CD14-positive monocyte (primary cell): ENCODE results near the gene EMSY. TPM values are rescaled to one million over a fixed set of nuclear protein-coding genes. Genes with fewer than 3 reads are reported as not detected.

Experiments used
- DNase-seq, 3 donors: peaks; one replicate each; pipeline ENCODE4 v3.0.0-alpha.2; 2011 to 2022
- H2AFZ ChIP-seq: 2 replicates; pipeline ENCODE4 v1.6.0; 2012; ENCODE audit warnings: mild to moderate bottlenecking, low read depth, low read length, inconsistent platforms; ENCODE audit not compliant: insufficient read depth, poor library complexity, severe bottlenecking
- H3K27ac ChIP-seq, 2 donors: 1 replicate in 1 of 2; 2 replicates in 1 of 2; pipeline ENCODE4 v1.5.1; 2012 to 2013; ENCODE audit warnings: low read length in 2 of 2, control low read depth in 1 of 2, inconsistent platforms in 1 of 2, low read depth in 1 of 2, mild to moderate bottlenecking in 1 of 2
- H3K27me3 ChIP-seq, 2 donors: one replicate each; pipeline versions ENCODE4 v1.6.0 to v1.6.1; 2011 to 2013; ENCODE audit warnings: low read length in 2 of 2; ENCODE audit not compliant: control insufficient read depth in 2 of 2, insufficient read depth in 2 of 2
- H3K36me3 ChIP-seq, 2 donors: replicated peaks in 1 of 2; 1 replicate in 1 of 2; 2 replicates in 1 of 2; pipeline versions ENCODE4 v1.5.1 to v1.6.1; 2012 to 2013; ENCODE audit warnings: low read length in 2 of 2, control low read depth in 1 of 2, inconsistent platforms in 1 of 2, mild to moderate bottlenecking in 1 of 2; ENCODE audit not compliant: insufficient read depth in 2 of 2, control insufficient read depth in 1 of 2
- H3K4me1 ChIP-seq, 2 donors: 1 replicate in 1 of 2; 2 replicates in 1 of 2; pipeline versions ENCODE4 v1.5.1 to v1.6.1; 2012 to 2013; ENCODE audit warnings: low read length in 2 of 2, control low read depth in 1 of 2, inconsistent platforms in 1 of 2, mild to moderate bottlenecking in 1 of 2, moderate library complexity in 1 of 2; ENCODE audit not compliant: insufficient read depth in 2 of 2, control insufficient read depth in 1 of 2
- H3K4me2 ChIP-seq: replicated peaks from 2 replicates; pipeline ENCODE3; 2012; ENCODE audit warnings: low read length, moderate library complexity, mild to moderate bottlenecking; ENCODE audit not compliant: poor library complexity, severe bottlenecking; ENCODE audit errors: extremely low read depth
- H3K4me3 ChIP-seq, 3 experiments: fragments of 200-600 bp in 1 of 3; sonication (generic) in 1 of 3; replicated peaks in 1 of 3; 1 replicate in 2 of 3; 2 replicates in 1 of 3; pipeline ENCODE4 v1.5.1; 2011 to 2013; ENCODE audit warnings: low read length in 3 of 3, mild to moderate bottlenecking in 3 of 3, control low read depth in 2 of 3, low read depth in 2 of 3, inconsistent platforms in 1 of 3, moderate library complexity in 1 of 3
- H3K79me2 ChIP-seq: 2 replicates; pipeline ENCODE4 v1.6.0; 2012; ENCODE audit warnings: mild to moderate bottlenecking, control low read depth, inconsistent platforms, low read length, moderate library complexity; ENCODE audit not compliant: insufficient read depth
- H3K9ac ChIP-seq: 2 replicates; pipeline ENCODE4 v1.6.0; 2017; ENCODE audit warnings: low read length, mild to moderate bottlenecking; ENCODE audit not compliant: insufficient read depth, poor library complexity, severe bottlenecking
- H3K9me3 ChIP-seq, 2 donors: replicated peaks in 1 of 2; 1 replicate in 1 of 2; 2 replicates in 1 of 2; pipeline versions ENCODE4 v1.5.1 to v1.6.1; 2012 to 2013; ENCODE audit warnings: low read length in 2 of 2, control low read depth in 1 of 2; ENCODE audit not compliant: control insufficient read depth in 1 of 2, insufficient read depth in 1 of 2
- H4K20me1 ChIP-seq: 2 replicates; pipeline ENCODE4 v1.6.0; 2012; ENCODE audit warnings: mild to moderate bottlenecking, low read length, control low read depth, moderate library complexity; ENCODE audit not compliant: insufficient read depth
- H3K27ac Mint-ChIP-seq, 7 donors: one replicate each; pipeline ENCODE4 v1.8.0; 2020; ENCODE audit warnings: mild to moderate bottlenecking in 7 of 7, mixed read lengths in 7 of 7, moderate library complexity in 6 of 7, inconsistent platforms in 2 of 7
- H3K27me3 Mint-ChIP-seq, 3 donors: one replicate each; pipeline ENCODE4 v1.8.0; 2021 to 2022; ENCODE audit warnings: low read depth in 3 of 3, mild to moderate bottlenecking in 3 of 3, mixed read lengths in 3 of 3, moderate library complexity in 3 of 3, inconsistent platforms in 1 of 3
- H3K36me3 Mint-ChIP-seq, 2 donors: one replicate each; pipeline ENCODE4 v1.8.0; 2020; ENCODE audit warnings: mixed read lengths in 2 of 2, inconsistent platforms in 1 of 2, mild to moderate bottlenecking in 1 of 2
- H3K4me1 Mint-ChIP-seq: one replicate; pipeline ENCODE4 v1.8.0; 2020; ENCODE audit warnings: mild to moderate bottlenecking, mixed read lengths
- H3K4me3 Mint-ChIP-seq, 2 donors: one replicate each; pipeline ENCODE4 v1.8.0; 2020; ENCODE audit warnings: mild to moderate bottlenecking in 2 of 2, mixed read lengths in 2 of 2, moderate library complexity in 1 of 2
- H3K9me3 Mint-ChIP-seq, 7 donors: one replicate each; pipeline ENCODE4 v1.8.0; 2020 to 2022; ENCODE audit warnings: mixed read lengths in 7 of 7, mild to moderate bottlenecking in 6 of 7, moderate library complexity in 6 of 7, inconsistent platforms in 2 of 7
- CTCF ChIP-seq: fragments of 200-600 bp; IDR thresholded peaks from one replicate; pipeline ENCODE4 v1.8.0; 2022; ENCODE audit warnings: antibody characterized with exemption, mild to moderate bottlenecking
- WGBS: methylation state at CpG from one replicate; pipeline ENCODE4 v1.1.5; 2013; ENCODE audit warnings: missing lambda C conversion rate; ENCODE audit not compliant: insufficient coverage; 5-methylcytosine and 5-hydroxymethylcytosine counted together
- intact Hi-C, 2 donors: fragments of 100-400 bp; cut with micrococcal nuclease; formaldehyde crosslinking; loops; one replicate each; pipeline versions ENCODE4 v1.15.0 to v1.15.1; 2023
- polyA plus RNA-seq, 3 donors: library from polyadenylated mRNA; depleted of rRNA in 1 of 3; unstranded in 2 of 3; stranded (reverse) in 1 of 3; fragments of 300-500 nt in 2 of 3; fragments of >200 nt in 1 of 3; fragmentation: Illumina TruSeq in 2 of 3; gene quantifications; 1 replicate in 2 of 3; 2 replicates in 1 of 3; pipeline ENCODE4 v1.2.3, GENCODE V29; 2012 to 2021

EMSY gene
- polyA plus RNA-seq, 3 donors = 9.2 to 31.3 (median 9.4) TPM

GRCh38 chr11:76574406-76574805, 129.6 kb downstream of the EMSY start:
- no peaks in the 10 kb centered on the region for H3K4me1 Mint-ChIP-seq
- intact Hi-C loops = no loop called here
- H3K9me3 Mint-ChIP-seq = no peaks in the 10 kb centered on the region
- peaks cover 0 to 7% (median 5%) of the 10 kb centered on the region in 3 donors for H3K27me3 Mint-ChIP-seq
- H3K36me3 Mint-ChIP-seq = no peaks in the 10 kb centered on the region
- no peak overlapping the region for H3K27ac Mint-ChIP-seq
- no peak overlapping the region for H3K27ac ChIP-seq
- H3K36me3 ChIP-seq = no peaks in the 10 kb centered on the region
- H3K9ac ChIP-seq = no peak overlapping the region
- H4K20me1 ChIP-seq = no peaks in the 10 kb centered on the region
- H2AFZ ChIP-seq = no peak overlapping the region
- H3K79me2 ChIP-seq = no peaks in the 10 kb centered on the region
- DNase-seq = no peak
- no peaks in the 10 kb centered on the region for H3K9me3 ChIP-seq
- no CpG with 5 or more reads among the region's 2 CpGs for WGBS
- no peak overlapping the region for H3K4me3 Mint-ChIP-seq
- H3K27me3 ChIP-seq = no peaks in the 10 kb centered on the region
- H3K4me1 ChIP-seq = no peaks in the 10 kb centered on the region
- H3K4me2 ChIP-seq = no peak overlapping the region
- no peak for TF ChIP-seq CTCF
- no peak overlapping the region for H3K4me3 ChIP-seq

- no peaks in the 10 kb centered on the region for H3K4me1 ChIP-seq
- no peak overlapping the region for H2AFZ ChIP-seq
- intact Hi-C loops = no loop called here
- H3K9ac ChIP-seq = no peak overlapping the region
- H3K4me2 ChIP-seq = no peak overlapping the region
- H3K36me3 Mint-ChIP-seq = no peaks in the 10 kb centered on the region
- TF ChIP-seq CTCF = no peak
- H3K79me2 ChIP-seq = no peaks in the 10 kb centered on the region
- no peak overlapping the region for H3K4me3 Mint-ChIP-seq
- 100% methylated on average over 1 of the region's 1 CpG for whole genome bisulfite sequencing
- no peak overlapping the region for H3K27ac Mint-ChIP-seq
- no peaks in the 10 kb centered on the region for H4K20me1 ChIP-seq
- no peaks in the 10 kb centered on the region for H3K36me3 ChIP-seq
- no peaks in the 10 kb centered on the region for H3K9me3 Mint-ChIP-seq
- no peaks in the 10 kb centered on the region for H3K4me1 Mint-ChIP-seq
- no peak for DNase-seq
- H3K27me3 Mint-ChIP-seq = peaks cover 0 to 6% (median 5%) of the 10 kb centered on the region in 3 donors
- H3K27me3 ChIP-seq = no peaks in the 10 kb centered on the region
- H3K27ac ChIP-seq = no peak overlapping the region
- H3K9me3 ChIP-seq = no peaks in the 10 kb centered on the region
- no peak overlapping the region for H3K4me3 ChIP-seq
Measured at GRCh38 chr11:76574879-76575278, 130.1 kb downstream of the EMSY start.
